ENCODE results near the gene CROCC.
"Not testable (repeated sequence)": the region's sequence is repeated elsewhere in the genome, so short reads cannot be mapped to it uniquely, and the experiment has no call there.

CROCC gene

DNA sequence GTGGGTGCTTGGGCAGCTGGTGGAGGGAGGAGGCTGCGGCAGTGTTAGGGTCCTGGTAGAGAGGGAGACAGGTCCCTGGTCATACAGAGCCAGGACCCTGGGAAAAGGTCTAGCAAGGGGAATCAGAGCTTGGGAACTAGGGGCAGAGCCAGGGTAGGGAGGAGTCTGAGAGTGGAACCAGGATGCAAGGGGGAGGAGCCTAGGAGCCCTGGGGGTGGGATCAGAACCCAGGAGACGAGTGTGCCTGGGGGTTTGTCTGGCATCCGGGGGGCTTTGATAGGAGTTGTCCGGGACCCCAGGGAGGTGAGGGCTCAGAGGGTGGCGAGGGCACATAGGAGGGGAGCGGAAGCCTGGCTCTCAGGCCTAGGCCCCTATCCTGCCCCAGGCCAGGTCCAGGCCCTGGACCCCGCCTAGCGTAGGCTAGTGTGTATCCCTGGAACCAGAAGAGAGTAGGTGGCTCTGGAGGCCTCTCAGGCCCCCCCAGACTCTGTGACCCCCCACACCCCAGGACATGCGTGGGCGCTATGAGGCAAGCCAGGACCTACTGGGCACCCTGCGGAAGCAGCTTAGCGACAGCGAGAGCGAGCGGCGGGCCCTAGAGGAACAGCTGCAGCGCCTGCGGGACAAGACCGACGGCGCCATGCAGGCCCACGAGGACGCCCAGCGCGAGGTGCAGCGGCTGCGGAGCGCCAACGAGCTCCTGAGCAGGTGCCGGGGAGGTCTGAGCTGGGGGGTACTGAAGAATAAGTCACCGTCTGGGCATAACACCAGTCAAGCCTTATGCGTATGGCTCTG, 17.9 kb downstream of the CROCC start:
- not testable (repeated sequence) for DNase-seq

DNA sequence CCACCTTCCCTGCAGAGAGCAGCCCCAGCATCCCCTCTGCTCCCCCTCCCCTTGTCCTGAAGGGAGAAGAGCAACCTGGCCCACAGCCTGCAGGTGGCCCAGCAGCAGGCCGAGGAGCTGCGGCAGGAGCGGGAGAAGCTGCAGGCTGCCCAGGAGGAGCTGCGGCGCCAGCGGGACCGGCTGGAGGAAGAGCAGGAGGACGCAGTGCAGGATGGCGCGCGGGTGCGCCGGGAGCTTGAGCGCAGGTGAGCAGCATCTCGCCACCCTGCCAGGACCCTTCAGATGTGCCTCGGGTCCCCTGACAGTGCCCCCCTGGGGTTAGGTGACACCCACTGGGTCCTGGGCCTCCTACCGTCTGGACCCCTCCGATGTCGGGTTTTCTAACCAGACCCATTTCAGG, 22.3 kb downstream of the CROCC start:
- DNase-seq: no peak

DNA sequence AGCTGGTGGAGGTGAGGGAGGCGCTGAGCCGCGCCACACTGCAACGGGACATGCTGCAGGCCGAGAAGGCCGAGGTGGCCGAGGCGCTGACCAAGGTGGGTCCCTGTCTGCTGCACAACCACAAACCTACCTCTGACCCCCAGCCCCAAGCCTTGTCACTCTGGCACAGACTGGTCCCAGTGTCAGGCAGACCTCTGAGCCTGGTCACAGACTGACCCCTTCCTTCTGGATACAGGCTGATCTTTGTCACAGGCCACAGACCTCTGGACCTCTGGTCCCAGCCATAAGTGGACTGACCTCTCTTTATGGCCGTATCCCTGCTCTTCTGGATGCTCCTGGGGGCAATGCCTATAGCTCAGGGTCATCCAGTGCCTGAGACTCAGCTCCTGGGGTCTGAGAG, 23.8 kb downstream of the CROCC start:
- DNase-seq: not testable (repeated sequence)

DNA sequence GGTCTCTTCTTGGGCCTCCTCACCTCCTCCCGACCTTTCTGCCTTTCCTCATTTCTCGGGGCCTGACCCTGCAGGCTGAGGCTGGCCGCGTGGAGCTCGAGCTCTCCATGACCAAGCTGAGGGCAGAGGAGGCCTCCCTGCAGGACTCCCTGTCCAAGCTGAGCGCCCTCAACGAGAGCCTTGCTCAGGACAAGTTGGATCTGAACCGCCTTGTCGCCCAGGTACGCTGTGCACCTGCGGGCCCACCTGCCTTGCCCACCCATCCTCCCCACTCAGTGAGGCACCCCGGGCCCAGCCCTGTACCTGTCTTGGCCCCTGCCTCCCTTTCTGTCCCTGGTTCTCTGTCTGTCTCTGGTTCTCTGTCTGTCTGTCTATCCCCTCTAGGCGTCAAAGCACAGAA, 24.5 kb downstream of the CROCC start:
- not testable (repeated sequence) for DNase-seq

DNA sequence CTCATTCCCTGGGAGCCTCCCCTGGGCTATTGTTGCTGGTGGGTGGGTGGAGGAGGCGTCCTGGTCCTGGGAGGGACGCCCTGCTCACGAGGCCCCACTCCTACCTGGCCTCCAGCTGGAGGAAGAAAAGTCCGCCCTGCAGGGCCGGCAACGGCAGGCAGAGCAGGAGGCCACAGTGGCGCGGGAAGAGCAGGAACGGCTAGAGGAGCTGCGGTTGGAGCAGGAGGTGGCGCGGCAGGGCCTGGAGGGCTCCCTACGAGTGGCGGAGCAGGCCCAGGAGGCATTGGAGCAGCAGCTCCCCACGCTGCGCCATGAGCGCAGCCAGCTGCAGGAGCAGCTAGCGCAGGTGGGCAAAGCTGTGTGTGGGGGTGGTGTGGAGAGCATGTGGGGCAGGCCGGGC, 24.9 kb downstream of the CROCC start:
- no peak for DNase-seq

DNA sequence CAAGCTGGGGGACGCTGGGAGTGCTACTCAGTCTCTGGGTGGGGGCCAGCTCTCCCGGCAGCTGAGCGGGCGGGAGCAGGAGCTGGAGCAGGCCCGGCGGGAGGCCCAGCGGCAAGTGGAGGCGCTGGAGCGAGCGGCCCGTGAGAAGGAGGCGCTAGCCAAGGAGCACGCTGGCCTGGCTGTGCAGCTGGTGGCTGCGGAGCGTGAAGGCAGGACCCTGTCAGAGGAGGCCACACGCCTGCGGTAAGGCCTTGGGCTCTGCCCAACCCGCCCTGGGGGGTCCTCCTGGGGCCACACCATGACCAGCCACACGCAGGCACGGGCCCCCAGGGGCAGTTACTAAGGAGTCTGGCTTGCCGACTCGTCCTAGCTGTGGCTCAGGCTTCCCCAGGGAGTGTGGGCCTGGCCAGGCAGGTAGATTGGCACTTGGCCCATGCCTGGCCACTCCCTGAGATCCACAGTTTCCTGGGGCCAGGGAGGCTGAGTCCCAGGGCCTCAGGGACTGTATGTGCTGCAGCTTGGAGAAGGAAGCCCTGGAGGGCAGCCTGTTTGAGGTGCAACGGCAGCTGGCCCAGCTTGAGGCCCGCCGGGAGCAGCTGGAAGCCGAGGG, 26.7 kb downstream of the CROCC start:
- DNase-seq: not testable (repeated sequence)

DNA sequence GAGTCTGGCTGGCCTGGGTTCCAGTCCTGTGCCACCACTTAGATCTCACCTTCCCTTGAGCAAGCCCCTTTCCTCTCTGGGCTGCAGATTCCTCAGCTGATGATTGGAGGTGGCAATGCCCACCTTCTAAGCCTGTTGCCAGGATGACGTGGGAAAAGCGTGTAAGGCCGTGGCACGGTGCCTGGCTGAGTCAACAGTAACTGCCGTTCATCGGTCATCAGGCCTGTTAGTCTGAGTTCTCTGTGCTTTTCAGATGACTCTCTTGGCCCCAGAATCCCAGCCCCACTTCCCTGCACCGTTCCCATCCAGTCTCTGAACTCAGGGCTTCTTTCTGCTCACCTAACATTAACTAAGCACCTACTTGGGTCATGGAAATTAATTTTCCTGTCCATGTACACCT, 27.3 kb downstream of the CROCC start:
- not testable (repeated sequence) for DNase-seq

DNA sequence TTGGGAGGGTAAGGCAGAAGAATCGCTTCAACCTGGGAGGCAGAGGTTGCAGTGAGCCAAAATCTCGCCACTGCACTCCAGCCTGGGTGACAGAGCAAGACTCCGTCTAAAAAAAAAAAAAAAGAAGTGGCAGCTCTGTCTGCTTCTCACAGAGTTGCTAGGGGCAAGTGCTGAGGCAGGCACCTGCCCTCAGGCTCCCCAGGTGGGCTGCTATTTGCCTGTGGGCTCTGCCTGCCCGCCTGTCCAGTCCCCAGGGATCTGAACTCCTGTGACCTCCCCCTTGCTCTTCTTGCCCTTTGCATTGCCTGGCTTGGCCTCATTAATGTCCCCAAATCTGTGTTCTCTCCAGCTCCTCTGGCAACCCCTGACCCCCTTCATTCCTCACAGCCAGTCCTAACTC, 30.6 kb downstream of the CROCC start:
- DNase-seq: not testable (repeated sequence)

DNA sequence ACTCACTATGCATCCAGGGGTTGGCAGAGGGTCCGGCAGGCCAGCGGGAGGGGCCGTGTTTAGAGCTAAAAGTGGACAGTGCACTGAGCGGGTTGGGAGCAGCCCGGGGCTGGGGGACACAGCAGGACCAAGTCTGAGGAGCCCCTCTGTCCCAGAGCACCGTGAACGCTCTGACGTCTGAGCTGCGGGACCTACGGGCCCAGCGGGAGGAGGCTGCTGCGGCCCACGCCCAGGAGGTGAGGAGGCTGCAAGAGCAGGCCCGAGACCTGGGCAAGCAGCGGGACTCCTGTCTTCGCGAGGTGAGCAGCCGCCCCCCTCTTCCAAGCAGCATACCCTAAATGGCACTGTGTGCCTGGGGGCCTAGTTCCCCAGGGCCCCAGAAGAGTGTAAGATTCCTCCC, 32.8 kb downstream of the CROCC start:
- DNase-seq: no peak

DNA sequence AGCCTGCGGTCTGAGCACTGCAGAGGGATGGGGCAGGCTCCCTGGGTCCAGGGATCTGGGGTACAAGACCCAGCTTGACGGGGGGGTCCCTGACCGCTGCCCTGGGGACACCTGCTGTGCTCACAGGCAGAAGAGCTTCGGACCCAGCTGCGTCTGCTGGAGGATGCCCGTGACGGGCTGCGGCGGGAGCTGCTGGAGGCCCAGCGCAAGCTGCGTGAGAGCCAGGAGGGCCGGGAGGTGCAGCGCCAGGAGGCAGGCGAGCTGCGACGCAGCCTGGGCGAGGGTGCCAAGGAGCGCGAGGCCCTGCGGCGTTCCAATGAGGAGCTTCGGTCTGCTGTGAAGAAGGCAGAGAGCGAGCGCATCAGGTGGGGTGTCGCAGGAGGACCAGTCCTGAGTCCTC, 33.5 kb downstream of the CROCC start:
- DNase-seq: no peak

DNA sequence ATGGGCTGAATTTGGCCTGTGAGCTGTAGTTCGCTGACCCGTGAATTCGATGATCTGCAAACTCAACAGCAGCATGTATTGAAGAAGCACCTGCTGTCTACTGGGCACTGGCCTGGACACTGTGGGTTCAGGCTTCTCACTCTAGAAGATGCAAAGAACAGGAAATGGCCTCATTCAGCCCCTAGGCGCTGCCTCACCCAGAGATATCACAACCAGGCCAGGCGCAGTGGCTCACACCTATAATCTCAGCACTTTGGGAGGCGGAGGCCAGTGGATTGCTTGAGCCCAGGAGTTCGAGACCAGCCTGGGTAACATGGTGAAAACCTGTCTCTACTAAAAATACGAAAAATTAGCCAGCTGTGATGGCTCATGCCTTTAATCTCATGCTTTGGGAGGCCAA, 35.0 kb downstream of the CROCC start:
- no peak for DNase-seq

DNA sequence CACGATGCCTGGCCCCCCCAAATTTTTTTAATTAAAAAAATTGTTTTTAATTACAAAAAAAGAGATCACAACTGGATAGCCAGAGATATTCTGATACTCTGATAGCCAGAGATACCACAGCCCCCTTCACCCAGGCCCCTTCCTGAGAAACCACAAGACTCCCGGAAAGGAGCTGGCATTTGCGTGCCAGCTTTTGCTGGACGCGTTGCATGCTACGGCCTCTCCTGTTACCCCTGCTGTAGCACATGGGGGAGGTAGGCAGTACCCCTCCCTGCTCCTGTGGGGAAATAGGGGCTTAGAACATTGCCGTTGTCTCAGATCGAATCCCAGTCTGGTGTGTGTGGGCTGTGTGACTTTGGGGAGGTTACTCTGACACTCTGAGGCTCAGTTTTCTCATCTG, 36.0 kb downstream of the CROCC start:
- DNase-seq: no peak

DNA sequence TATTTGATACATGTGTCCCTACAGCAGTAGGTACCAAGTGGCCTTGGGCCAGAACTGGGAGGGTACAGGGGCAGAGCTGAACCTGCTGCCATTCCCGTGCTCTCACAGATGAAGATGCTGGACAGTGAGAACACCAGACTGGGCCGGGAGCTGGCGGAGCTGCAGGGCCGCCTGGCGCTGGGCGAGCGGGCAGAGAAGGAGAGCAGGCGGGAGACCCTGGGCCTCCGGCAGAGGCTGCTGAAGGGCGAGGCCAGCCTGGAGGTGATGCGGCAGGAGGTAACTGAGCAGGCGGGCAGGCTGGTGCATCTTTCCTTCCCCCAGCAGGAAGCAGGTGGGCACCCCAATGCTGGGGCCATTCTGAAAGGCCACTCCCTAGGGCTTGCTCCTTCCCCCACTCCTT, 36.7 kb downstream of the CROCC start:
- DNase-seq: no peak

DNA sequence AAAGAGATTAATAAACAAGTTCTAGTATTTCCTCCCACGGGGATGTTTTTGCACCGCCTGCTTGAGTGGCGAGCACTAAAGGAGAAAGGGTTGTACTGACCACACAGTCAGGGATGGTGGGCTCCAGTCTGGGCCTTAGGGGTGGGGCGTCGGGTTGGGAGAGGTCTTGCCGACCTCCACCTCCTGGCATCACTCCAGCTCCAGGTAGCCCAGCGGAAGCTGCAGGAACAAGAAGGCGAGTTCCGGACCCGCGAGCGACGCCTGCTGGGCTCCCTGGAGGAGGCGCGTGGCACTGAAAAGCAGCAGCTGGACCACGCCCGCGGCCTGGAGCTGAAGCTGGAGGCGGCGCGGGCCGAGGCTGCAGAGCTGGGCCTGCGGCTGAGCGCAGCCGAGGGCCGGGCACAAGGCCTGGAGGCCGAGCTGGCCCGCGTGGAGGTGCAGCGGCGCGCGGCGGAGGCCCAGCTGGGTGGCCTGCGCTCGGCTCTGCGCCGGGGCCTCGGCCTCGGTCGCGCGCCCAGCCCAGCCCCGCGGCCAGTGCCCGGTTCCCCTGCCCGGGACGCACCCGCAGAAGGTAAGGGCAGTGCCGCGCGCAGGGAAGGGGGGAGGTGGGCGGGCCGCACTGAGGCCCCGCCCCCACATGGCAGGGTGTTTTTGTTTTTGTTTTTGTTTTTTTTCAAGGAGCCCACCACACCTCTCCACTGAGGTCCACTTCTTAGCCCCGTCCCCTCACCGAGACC, 39.0 kb downstream of the CROCC start:
- peak in 1 of 2 donors; percentile 58 for DNase-seq

DNA sequence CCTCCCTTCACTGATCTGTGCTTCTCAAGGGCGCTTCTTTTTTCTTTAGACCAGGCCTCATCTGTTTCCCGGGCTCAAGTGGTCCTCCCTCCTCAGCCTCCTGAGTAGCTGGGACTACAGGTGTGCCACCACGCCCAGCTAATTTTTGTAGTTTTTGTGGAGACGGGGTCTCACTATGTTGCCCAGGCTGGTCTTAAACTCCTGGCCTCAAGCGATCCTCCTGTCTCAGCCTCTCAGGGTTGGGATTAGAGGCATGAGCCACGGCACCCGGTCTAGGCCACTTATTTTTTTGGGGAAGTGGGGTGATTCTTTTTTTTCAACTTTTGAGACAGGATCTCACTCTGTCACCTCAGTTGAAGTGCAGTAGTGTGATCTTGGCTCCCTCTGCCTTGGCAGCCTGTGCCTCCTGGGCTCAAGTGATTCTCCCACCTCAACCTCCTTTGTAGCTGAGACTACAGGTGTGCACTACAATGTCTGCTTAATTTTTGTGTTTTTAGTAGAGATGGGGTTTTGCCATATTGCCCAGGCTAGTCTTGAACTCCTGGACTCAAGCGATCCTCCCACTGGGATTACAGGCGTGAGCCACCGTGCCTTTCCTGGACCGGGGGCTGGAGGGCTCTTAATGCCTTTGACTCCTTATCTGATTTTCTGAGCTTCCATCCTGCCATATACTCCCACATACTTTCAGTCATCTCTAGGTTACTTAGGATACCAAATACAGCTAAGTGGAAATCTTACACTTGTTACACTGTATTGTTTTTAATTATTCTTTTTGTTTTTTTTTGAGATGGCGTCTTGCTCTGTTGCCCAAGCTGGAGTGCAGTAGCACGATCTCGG, 39.8 kb downstream of the CROCC start:
- no peak for DNase-seq

DNA sequence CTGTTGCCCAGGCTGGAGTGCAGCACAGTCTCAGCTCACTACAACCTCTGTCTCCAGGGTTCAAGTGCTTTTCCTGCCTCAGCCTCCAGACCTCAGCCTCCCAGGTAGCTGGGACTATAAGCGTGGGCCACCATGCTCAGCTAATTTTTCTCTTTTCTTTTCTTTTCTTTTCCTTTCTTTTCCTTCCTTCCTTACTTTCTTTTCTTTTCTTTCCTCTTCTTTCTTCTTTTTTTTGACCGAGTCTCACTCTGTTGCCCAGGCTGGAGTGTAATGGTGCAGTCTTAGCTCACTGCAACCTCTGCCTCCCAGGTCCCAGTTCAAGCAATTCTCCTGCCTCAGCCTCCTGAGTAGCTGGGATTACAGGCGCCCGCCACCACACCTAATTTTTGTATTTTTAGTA, 42.4 kb downstream of the CROCC start:
- not testable (repeated sequence) for DNase-seq

DNA sequence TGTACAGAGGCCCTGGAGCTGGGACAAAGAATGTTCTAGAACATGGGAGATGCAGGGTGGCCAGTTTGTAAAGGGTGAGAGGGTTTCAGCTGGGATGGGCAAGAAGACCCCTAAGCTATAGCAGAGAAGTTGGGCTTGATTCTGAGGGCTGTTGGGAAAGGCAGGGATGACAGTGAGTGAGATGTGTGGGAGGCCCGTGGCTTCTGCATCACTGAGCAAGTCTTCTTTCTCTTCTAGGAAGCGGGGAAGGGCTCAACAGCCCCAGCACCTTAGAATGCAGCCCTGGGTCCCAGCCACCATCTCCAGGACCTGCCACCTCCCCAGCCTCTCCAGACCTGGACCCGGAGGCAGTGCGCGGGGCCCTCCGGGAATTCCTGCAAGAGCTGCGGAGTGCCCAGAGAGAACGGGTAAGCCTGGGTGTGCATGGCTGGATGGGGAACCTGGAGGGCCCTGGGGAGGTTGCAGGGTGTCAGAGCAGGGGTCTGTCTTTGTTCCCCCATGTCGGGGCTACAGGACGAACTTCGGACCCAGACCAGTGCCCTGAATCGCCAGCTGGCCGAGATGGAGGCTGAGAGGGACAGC, 43.8 kb downstream of the CROCC start:
- no peak for DNase-seq

DNA sequence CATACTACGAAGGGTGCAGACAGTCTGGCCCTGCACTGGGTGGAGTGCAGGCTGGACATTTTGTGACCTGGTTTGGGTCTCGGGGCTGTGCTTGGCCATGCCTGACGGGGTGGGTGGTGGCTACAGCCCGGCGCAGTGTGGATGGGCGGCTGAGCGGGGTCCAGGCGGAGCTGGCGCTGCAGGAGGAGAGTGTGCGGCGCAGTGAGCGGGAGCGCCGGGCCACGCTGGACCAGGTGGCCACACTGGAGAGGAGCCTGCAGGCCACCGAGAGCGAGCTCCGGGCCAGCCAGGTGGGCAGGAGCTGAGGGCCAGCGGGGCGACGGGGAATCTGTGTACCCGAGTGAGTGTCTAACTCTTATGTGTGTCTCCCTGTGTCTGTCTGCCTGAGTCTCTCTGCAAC, 44.6 kb downstream of the CROCC start:
- DNase-seq: no peak

DNA sequence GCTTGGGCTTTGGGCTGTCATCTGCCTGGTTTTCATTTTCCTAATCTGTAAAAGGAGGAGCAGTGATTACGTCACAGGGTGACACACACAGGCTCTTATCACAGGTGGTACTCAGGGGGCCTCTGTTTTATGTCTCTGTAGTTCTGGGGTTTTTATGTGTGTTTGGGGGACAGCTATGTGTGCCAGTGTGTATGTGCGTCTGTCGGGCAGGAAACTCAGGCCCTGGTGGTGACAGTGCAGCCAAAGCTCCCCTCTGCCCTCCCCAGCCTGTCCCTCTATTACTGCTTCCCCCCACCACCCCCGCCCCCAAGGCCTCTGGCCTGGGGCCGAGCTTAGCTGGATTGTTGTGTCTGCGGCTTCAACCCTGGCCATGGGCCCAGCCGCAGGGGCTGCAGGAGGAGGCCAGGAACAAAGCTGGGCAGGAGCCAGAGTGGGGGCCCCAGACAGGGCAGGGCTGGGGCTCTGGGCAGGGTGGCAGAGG, 45.4 kb downstream of the CROCC start:
- DNase-seq: peak in 1 of 2 donors; percentile 26

DNA sequence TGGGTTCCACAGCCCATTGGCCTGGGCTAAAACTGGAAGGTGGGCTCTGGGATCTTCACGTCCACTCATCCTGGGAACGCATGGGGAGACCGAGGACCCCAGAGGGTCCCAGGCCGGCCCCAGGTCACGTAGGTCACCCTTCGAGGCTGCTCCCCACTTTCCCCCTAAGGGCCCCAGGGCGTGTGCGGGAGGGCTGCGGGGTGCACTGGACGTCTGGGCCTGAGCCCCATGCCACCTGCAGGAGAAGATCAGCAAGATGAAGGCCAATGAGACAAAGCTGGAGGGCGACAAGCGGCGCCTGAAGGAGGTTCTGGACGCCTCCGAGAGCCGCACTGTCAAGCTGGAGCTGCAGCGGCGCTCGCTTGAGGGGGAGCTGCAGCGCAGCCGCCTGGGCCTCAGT, 46.2 kb downstream of the CROCC start:
- DNase-seq: no peak

DNA sequence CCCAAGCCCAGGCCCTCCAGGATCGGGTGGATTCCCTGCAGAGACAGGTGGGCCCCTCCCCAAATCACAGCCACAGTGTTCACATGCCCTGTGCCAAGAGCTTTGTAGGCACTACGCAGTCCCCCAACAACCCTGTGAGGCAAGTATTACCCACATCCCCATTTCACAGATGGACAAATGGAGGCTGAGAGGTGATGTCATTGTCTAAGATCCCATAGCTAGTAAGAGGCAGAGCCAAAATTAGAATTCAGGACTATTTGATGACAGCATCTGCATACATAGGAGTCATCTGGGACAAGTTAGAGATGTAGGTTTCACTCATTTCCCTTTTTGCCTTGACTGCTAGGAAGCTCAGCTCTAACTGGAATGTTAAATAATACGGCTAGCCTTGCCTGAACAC, 46.6 kb downstream of the CROCC start:
- DNase-seq: no peak

DNA sequence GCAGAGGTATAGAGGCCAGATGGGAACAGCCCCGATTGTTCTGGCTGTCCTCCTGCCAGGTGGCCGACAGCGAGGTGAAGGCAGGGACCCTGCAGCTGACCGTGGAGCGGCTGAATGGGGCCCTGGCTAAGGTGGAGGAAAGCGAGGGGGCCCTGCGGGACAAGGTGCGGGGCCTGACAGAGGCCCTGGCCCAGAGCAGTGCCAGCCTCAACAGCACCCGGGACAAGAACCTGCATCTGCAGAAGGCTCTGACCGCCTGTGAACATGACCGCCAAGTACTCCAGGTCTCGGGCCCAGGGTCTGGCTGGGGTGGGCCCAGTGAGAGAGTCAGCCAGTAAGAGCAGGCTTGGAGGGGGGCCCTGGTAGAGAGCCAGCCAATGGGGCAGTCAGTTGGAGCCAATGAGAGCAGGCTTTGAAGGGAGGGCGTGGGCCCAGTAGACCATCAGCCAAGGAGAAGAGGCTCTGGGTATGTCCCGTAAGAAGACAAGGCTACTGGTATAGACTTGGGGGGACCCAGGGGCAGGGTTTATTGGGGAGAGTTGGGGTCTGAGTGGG, 47.4 kb downstream of the CROCC start:
- no peak for DNase-seq

All from hippocampal formation (tissue), 2 donors.